Calu3 (cell line): ENCODE measurements around the gene STAG3. TPM values are rescaled to one million over a fixed set of nuclear protein-coding genes. Genes with fewer than 3 reads are reported as not detected.
"Not testable (repeated sequence)": the region's sequence is repeated elsewhere in the genome, so short reads cannot be mapped to it uniquely, and the experiment has no call there.

ENCODE experiments used
- BruUV-seq: library from RNA; stranded (reverse); fragments of 400-500 nt; replicated peaks from 2 replicates; lab custom pipeline; 2021; lab: Mats Ljungman, UMichigan
- CTCF ChIA-PET: fragments of 300-600 bp; sonication (Branson Sonifier 250); formaldehyde crosslinking; loops from one replicate; lab custom pipeline; 2022; ENCODE audit warnings: antibody characterized with exemption; lab: Charles Lee
- DNase-seq: peaks from one replicate; pipeline ENCODE4 v3.0.0; 2022
- H3K27ac Mint-ChIP-seq: one replicate; pipeline ENCODE4 v1.8.0; 2022; ENCODE audit warnings: mixed read lengths; ENCODE audit not compliant: unreplicated experiment
- H3K27me3 Mint-ChIP-seq: one replicate; pipeline ENCODE4 v1.8.0; 2022; ENCODE audit warnings: mixed read lengths; ENCODE audit not compliant: unreplicated experiment
- H3K36me3 Mint-ChIP-seq: one replicate; pipeline ENCODE4 v1.8.0; 2022; ENCODE audit warnings: mild to moderate bottlenecking, moderate library complexity, mixed read lengths; ENCODE audit not compliant: insufficient read depth, unreplicated experiment
- H3K4me1 Mint-ChIP-seq: one replicate; pipeline ENCODE4 v1.8.0; 2022; ENCODE audit warnings: mild to moderate bottlenecking, low read depth, mixed read lengths; ENCODE audit not compliant: unreplicated experiment
- H3K4me3 Mint-ChIP-seq: one replicate; pipeline ENCODE4 v1.8.0; 2022; ENCODE audit warnings: mild to moderate bottlenecking, low read depth, moderate library complexity, mixed read lengths; ENCODE audit not compliant: unreplicated experiment
- H3K9me3 Mint-ChIP-seq: one replicate; pipeline ENCODE4 v1.8.0; 2022; ENCODE audit warnings: low read depth, mixed read lengths; ENCODE audit not compliant: unreplicated experiment
- CTCF ChIP-seq: fragments of 200-600 bp; IDR thresholded peaks from one replicate; pipeline ENCODE4 v1.8.0; 2022; ENCODE audit warnings: antibody characterized with exemption; ENCODE audit not compliant: unreplicated experiment
- intact Hi-C: fragments of 100-400 bp; cut with micrococcal nuclease; formaldehyde crosslinking; loops from one replicate; pipeline ENCODE4 v1.10.0; 2022; ENCODE audit not compliant: unreplicated experiment
- total RNA-seq: library from RNA; stranded (reverse); gene quantifications from 2 replicates; pipeline ENCODE4 v1.2.3, GENCODE V29; 2022

Gene STAG3
- total RNA-seq, 1 experiment from 2014 or later, result 0.66 TPM

GRCh38 chr7:100244988-100245605 lies 67.4 kb downstream of the STAG3 start:
- CTCF ChIA-PET, result interaction anchor here (0.7 kb wide), 1 partner anchor 52 kb away, joined by 4 read pairs; no protein-coding TSS in a partner anchor
- DNase-seq, H3K4me3 Mint-ChIP-seq, H3K27me3 Mint-ChIP-seq, BruUV-seq, H3K27ac Mint-ChIP-seq, H3K36me3 Mint-ChIP-seq, H3K9me3 Mint-ChIP-seq, intact Hi-C loops: not testable (repeated sequence)
- peaks cover 27% of the 10 kb centered on the region for H3K4me1 Mint-ChIP-seq

- CTCF ChIA-PET, H3K36me3 Mint-ChIP-seq, DNase-seq, H3K9me3 Mint-ChIP-seq, intact Hi-C loops, H3K27me3 Mint-ChIP-seq, H3K4me3 Mint-ChIP-seq, BruUV-seq: not testable (repeated sequence)
- peak overlapping the region; percentile 42 for H3K27ac Mint-ChIP-seq
- H3K4me1 Mint-ChIP-seq, result peaks cover 27% of the 10 kb centered on the region
Measured at GRCh38 chr7:100246121-100246864, 68.6 kb downstream of the STAG3 start.

DNA sequence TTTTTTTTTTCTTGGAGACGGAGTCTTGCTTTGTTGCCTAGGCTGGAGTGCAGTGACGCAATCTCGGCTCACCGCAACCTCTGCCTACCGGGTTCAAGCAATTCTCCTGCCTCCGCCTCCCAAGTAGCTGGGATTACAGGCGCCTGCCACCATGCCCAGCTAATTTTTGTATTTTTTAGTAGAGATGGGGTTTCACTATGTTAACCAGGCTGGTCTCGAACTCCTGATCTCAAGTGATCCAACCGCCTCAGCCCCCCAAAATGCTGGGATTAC lies 69.1 kb downstream of the STAG3 start:
- H3K9me3 Mint-ChIP-seq, H3K36me3 Mint-ChIP-seq, H3K27me3 Mint-ChIP-seq, intact Hi-C loops, DNase-seq, H3K4me3 Mint-ChIP-seq, BruUV-seq: not testable (repeated sequence)
- H3K27ac Mint-ChIP-seq, result peak overlapping the region; percentile 42
- CTCF ChIA-PET, result interaction anchor here (1.1 kb wide), 1 partner anchor 113 kb away, joined by 3 read pairs; no protein-coding TSS in a partner anchor
- H3K4me1 Mint-ChIP-seq, result peaks cover 27% of the 10 kb centered on the region

DNA sequence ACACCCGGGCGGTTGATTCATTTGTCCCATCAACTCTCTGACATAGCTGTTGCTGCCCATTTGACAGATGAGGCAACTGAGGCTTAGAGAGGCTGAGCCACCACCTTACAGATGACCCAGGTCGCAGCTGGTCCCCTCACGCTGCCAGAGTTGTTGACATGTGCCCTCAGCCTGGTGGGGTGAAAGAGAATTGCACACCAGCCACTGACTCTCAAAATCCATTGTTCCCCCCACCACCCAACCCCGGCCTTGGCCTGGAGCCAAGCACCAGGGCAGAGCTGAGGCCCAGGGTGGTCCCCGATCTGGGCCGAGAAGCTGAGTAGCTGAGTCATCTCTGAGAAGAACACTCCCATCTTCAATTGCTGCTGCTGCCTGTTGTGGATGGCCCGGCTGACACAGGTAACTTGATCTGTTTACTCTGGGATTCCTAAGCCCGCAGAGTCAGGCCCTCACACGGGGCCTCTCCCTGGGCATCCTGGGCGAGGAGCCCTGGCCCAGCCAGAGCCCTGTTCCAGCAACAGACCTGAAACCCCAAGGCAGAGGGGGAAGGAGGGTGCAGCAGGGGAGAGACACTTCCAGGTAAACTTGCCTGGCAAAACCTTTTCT lies 69.5 kb downstream of the STAG3 start:
- TF ChIP-seq CTCF, result peak; percentile 14
- H3K27ac Mint-ChIP-seq, result peak overlapping the region; percentile 55
- intact Hi-C loops, result no loop called here
- CTCF ChIA-PET, result interaction anchor here (1.1 kb wide), 1 partner anchor 113 kb away, joined by 3 read pairs; no protein-coding TSS in a partner anchor
- peak; percentile 74 for DNase-seq
- H3K27me3 Mint-ChIP-seq, result no peaks in the 10 kb centered on the region
- no TSS peak for BruUV-seq
- peaks cover 27% of the 10 kb centered on the region for H3K4me1 Mint-ChIP-seq
- no peaks in the 10 kb centered on the region for H3K9me3 Mint-ChIP-seq
- H3K4me3 Mint-ChIP-seq, result peak overlapping the region; percentile 22
- H3K36me3 Mint-ChIP-seq, result peaks cover 6% of the 10 kb centered on the region

- Mint-ChIP-seq H3K4me3 (no peak overlapping the region), H3K27ac (no peak overlapping the region), H3K9me3 (no peaks in the 10 kb centered on the region), H3K27me3 (no peaks in the 10 kb centered on the region), H3K4me1 (peaks cover 27% of the 10 kb centered on the region), H3K36me3 (peaks cover 6% of the 10 kb centered on the region)
- TF ChIP-seq CTCF, result no peak
- no peak for DNase-seq
- BruUV-seq, result no TSS peak
- CTCF ChIA-PET, result no interaction called here
- intact Hi-C loops, result no loop called here
Measured at GRCh38 chr7:100248483-100248882, 70.8 kb downstream of the STAG3 start.
